GM21447 (cell line): ENCODE measurements around the gene KAT2B.
"Not testable (repeated sequence)": the region's sequence is repeated elsewhere in the genome, so short reads cannot be mapped to it uniquely, and the experiment has no call there.

ENCODE experiments used
- ATAC-seq: cut with Tn5 transposase; IDR thresholded peaks from one replicate; pipeline ENCODE4 v1.9.1; 2021; ENCODE audit not compliant: unreplicated experiment

The KAT2B gene

DNA sequence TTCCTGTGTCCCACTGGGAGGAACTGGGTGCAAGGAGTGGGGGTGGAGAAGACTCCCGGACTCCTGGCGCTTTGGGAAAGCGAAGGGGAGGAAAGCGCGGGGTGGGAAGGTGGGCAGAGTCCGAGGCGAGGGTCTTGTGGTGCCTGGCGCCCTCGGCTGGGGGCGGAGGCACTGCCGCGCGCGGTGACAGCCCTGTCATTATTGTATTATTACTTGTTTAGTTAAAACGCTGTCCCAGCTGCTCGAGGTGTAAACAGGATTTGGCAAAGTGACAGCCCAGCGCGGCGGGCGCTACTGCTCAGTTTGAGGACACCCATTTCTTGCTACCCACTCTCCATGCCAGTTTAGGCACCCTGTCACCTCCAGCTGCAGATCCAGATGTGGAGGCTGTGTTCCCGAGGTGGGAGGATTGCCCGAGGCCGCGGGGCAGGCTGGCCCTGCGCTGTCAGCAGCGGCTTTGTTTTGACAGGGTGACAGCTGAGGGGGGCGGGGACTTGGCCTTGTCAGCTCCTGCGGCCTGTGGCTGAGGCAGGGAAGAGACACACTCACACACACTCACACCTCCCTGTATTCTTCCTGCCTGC is 1.0 kb downstream of the KAT2B start:
- ATAC-seq = peak; percentile 51

DNA sequence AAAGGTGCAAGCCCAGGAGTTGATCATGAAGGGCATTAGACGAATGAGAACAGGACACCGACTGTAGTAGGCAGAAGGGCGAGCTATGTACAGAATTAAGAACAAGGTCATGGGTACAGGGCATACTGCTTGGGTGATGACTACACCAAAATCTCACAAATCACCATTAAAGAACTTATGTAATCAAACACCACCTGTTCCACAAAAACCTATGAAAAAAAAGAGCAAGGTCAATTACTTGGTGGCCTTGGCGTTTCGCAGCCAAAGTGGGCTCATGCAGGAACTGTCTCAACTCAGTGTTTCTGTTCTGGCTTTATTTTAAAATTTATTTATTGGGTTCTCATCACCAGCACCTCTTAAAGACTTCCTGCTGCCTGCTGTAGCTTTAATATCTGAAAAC is 2.1 kb downstream of the KAT2B start:
- ATAC-seq = no peak

DNA sequence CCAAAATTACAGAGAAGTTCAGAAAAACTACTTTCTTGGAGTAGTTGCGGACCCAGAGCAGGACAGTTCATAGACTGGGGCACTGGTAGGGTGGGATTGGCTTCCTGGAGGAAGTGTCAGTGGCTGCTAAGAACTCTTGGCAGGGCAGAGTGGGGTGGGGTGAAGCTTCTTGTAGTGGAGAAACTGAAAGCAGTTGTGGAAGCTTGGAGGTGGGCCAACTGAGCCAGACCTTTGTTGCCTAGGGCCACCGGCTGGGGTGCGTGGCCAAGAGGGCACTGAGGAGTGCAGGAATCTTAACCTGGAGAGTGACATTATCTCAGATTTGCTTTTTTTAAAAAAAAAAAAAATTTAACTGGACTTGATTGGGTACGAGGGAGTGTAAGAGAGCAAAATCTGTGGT is 3.1 kb downstream of the KAT2B start:
- ATAC-seq = peak; percentile 32

DNA sequence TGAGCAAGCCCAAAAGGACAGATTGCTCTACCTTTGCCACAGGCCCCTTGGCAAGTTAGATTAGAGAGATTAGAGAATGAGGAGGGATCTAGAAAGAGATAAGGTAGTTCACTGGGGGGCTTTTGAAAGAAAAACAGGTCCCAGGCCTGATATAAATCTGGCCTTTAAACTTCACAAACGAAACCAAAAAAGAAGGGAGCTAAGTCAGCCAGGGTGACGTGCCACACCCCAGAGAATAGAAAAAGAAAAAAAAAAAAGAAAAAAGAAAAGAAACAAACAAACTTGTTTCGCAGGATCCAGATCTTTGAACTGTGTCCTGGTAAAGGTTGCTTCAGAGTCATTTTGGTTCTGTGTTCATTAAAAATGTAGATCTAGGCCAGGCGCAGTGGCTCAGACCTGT is 3.6 kb downstream of the KAT2B start:
- ATAC-seq = no peak

DNA sequence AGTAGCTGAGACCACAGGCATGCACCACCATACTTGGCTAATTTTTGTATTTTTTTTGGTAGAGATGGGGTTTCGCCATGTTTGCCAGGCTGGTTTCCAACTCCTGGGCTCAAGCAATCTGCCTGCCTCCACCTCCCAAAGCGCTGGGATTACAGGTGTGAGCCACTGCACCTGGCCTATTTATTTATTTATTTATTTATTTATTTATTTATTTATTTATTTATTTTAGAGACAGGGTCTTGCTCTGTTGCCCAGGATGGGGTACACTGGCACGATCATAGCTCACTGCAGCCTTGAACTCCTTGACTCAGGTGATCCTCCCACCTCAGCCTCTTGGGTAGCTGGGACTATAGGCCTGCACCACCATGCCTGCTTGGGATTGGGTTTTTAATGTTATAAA is 4.9 kb downstream of the KAT2B start:
- not testable (repeated sequence) for ATAC-seq

DNA sequence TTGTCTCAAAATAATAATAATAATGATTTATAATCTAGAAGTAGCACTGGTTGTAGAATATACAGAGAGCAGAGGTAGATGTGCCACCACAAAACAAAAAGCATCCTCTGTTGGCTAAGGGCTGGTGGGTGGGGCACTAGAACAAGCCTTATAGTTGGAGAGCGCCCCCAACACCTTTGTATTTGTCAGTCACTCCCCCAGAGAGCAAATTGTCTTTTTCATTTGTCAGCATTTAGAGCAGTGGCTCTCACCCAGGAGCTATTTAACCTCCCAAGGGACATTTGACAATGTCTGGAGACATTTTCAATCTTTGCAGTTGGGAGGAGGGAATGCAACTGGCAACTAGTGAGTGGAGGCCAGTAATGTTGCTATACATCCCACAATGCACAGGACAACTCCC is 6.3 kb downstream of the KAT2B start:
- no peak for ATAC-seq

DNA sequence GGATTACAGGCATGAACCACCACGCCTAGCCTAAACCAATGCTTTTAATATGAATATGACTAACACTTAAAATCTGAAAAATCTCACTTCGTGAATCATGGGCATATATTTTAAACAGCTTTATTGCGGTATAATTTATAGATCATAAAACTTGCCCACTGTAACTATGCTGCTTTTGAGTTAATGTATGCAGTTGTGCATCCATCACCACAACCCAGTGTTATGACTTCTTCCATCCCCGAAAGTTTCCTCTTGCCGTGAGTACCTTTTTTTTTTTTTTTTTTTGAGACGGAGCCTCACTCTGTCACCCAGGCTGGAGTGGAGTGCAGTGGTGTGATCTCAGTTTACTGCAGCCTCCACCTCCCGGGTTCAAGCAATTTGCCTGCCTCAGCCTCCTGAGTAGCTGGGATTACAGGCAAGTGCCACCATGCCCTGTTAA is 7.1 kb downstream of the KAT2B start:
- ATAC-seq = no peak

DNA sequence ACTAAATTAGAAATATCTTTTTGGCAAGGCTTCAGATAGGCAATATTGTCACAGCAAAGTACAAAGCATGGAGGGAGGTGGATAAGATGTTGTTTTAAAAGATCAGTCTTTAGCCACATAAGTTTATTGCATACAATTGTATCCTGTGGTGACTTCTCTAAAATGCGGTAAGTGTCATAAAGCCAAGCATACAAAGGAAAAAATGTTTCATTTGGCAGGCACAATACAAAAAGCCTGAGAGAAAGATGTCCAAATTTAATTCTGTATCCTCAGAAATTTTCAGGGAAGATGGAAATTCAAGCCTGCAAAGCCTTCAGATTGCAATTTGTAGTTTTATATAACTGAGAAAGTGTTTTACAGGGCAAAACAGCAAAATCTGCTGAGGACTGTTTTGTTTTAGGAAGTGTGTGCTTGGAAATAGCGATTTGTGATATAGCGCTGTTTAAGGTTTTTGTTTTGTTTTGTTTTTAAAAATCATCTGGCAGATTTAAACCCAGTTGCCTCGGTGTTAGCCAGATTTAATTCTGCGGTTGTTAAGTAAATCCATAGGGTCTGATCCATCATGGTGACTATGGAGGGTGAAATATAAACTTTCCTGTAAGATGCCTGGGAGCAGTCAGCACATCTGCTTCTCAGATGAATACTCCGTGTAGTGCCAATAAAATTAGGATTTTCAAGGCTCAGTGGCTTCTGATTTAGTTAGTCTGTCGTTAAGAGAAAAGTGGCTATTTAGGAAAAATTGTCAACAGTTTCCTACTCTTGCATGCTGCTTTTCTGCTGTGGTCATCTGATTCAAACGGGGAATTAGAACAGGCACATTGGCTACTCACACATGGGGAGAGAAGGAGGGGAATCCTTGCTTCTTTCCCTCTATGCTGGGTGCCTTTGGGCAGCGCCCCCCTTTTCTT is 8.0 kb downstream of the KAT2B start:
- no peak for ATAC-seq

DNA sequence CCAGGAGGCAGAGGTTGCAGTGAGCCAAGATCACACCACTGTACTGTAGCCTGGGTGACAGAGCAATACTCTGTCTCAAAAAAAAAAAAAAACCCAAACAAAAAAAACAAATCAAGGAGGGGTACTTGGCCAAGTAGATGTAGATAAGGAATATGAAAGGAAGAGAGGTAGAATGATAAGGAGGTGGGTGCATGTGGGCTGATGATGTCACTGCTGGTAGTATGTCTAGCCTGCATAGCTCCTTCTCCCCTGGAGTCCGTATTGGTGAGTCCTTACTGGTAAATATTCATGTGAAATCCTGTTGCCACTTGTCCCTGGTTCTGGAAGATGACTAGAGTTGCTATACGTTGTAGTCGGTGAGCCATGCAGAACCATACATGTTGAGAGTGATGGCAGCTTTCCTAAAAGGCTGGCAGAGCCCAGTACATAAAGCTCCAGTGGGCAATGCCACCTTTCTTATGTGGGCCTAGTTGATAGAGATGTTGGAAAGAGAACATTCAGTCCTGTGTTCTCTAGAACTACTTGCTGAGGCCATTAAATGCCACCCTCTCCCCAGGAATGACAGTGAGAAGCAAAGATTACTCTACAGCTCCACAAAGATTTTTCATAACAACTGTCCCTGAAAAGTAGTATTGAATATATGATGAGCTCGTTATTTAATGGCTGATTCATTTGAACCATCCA is 11.0 kb downstream of the KAT2B start:
- ATAC-seq = no peak

DNA sequence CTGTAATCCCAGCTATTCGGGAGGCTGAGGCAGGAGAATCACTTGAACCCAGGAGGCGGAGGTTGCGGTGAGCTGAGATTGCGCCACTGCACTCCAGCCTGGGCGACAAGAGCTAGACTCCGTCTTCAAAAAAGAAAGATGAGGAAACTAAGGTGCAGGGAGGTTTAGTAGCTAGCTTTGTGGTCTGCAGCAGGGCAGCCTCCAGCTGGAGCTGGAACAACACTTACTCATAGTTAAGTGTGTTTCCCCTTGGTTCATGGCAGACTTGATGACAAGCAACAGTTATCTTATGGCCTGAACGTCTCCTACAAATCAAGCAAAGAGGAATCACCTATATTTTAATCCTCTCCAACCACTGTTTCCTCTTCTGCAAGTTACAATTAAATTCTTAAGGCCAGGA is 12.6 kb downstream of the KAT2B start:
- no peak for ATAC-seq

DNA sequence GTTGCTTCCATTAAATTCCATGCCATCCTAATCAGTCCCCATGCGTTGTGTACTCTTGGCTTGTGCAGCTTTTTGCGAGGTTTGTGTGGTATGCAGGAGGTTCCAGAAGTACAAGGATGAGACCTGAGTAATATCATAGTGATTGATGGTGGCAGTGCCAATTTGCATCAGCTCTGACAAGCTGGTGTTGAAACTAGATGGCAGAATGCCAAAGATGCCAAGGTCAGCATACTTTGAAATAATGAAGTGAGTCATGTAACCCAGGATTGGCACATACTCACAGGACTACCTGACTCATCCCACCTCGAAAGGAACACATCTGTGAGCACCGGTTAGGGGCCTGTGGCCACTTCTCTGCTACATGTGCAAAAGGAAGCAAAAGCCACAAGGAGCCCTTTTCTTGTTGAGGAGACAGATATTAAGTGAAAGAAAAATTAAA is 14.3 kb downstream of the KAT2B start:
- ATAC-seq = peak; percentile 90

DNA sequence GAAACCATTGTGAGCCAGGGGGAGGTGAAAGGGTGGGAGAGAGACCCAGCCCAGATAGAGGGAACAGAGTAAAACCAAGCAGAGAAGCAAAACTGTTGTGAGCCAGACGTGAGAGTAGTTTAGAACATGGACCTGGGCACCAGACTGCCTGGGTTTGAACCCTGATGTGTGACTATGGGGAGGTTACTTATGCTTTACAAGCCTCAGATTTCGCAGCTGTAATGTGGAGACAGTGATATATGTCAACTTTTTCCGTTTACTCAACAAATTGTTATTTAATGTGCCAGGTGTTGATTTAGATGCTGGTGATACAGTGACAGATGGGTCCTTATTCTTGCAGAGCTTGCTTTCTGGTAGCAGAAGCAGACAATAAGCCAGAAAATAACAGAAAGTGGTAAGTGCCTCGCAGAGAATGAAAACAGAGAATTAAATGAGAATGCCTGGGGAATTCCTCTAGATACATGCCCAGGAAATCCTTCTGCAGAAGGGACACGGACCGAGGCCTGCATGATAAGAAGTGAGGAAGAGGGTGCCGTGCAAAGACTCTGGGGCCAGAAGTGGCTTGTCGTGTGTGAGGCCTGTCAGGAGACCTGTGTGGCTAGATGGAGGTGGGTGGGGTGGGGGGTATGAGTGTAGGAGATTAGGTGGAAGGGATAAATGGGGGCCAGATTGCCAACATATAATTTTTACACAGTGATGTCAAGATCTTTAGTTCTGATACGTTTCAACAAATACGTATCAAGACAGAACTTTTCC is 15.0 kb downstream of the KAT2B start:
- ATAC-seq = peak; percentile 17

DNA sequence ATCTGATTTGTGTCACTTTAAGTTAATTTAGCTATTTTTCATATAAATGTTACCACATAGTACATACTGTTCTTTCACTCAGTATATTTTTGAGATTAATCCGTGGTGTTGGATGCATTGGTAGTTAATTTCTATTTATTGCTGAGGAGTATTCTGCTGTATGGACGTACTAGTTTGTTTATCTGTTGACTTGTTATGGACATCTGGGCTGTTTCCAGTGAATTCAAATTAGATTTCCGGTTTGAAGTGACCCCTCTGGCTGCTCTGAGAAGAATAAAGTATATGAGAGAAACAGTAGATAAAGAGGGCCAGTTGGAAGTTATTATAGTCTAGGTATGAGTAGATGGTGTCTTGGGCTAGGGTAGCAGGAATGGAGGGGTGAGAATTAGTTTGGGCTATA is 15.6 kb downstream of the KAT2B start:
- ATAC-seq = no peak

DNA sequence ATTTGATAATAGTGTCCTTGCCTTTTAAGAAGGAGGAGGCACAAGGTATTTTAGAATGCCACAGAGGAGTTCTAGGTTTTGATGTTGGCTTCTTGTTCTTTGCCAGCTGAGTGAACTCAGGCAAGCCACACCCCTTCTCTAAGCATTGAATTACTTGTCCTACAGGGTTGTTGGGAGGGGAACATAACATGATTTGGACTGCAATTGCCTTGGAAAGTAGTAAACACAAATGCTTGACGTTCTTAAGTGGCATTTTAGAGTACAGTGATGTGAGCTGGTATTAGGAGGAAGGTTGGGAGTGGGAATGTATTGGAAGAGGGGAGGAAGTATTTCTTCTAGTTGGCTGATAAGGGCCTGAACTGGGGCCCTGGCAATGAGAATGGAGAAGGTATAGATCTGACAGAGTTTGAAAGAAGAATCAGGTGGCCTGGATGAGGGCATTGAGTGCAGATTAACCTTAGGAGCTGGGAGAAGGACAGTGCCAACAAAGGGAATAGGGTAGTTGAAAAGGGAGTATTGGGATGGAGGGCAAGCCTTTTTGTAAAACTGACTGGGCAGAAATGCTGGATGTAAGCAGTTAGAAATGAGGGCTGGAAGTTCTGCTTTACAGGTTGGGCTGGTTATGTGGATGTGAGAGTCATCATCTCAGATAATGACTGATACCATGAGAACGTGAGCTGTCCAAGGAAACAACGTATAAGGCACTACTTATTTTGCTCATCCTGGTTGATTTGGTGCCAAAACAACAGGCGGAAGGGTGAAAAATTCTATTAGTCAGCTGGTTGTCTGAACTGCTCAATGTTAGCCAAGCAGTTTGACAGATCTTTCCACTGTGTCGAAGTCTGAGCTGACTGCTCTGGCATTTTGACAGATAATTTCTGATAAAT is 16.7 kb downstream of the KAT2B start:
- ATAC-seq = no peak

DNA sequence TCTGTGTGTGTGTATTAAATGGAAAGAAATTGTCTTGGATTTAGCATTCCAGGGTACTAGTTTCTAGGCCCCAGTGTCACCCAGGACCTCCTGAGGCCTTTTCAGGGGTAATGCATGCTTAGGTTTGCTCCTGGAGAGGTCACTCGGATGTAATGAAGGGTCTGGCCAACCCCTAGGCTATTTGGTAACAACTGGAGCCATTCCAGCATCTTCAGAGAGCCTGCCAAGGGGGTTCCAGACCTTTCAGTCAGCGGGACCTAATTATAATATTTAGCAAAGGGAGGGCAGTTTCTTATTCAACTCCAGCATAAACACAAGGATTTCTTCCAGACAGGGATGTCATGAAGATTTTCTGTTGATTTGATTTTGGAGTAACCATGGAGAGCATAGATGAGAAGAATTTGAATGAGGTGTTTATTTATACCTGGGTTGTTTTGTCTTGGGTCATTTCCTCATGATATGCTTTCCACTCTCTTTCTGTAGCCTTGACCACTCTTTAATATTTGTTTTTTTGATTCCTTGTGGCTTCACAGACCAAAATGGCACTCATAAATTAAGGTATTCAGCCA is 17.4 kb downstream of the KAT2B start:
- ATAC-seq = no peak

DNA sequence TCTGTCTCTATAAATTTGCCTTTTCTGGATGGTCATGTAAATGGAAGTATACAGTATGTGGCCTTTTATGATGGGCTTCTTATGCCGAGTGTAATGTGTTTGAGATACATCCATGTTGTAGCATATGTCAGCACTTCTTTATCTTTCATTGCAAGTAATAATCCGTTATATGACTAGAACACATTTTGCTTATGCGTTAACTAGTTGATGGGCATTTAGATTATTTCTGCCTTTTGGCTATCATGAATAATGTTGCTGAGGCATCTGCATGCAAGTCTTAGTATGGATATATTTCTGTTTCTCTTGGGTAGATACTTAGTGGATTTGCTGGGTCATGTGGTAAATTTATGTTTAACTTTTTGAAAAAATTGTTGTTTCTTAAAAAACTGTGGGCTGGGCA is 19.7 kb downstream of the KAT2B start:
- ATAC-seq = no peak

DNA sequence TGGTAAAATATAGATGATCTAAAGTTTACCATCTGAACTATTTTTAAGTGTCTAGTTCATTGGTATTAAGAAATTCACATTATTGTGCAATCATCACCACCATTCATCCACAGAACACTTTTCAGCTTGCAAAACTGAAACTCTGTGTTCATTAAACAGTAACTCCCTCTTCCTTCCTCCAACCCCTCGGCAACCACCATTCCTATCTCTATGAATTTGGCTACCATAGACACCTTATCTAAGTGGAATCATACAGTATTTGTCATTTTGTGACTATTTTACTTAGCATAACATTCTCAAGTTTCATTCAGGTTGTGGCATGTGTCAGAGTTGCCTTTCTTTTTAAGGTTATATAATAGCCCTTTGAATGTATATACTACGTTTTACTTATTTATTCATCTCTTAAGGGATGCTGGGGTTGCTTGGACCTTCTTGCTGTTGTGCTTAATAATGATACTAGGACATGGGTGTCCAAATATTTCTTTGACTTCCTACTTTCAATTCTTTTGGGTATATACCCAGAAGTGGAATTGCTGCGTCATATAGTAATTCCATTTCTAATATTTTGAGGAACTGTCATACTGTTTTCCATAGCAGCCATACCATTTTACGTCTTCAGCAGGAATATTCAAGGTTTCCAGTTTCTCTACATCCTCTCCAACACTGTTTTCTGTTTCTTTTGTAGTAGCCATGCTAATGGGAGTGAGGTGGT is 20.9 kb downstream of the KAT2B start:
- ATAC-seq = peak; percentile 77

DNA sequence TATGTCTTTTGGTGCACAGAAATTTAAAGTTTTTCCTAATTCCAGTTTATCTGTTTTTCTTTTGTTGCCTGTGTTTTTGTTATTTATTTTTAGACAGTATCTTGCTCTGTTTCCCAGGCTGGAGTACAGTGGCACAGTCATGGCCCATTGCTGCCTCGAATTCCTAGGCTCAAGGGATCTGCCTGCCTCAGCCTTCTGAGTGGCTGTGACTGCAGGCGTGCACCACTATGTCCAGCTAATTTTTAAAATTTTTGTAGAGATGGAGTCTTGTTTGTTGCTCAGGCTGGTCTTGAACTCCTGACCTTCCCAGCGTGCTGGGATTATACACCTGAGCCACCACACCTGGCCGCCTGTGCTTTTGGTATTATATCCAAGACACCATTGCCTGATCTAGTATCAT is 22.8 kb downstream of the KAT2B start:
- no peak for ATAC-seq

DNA sequence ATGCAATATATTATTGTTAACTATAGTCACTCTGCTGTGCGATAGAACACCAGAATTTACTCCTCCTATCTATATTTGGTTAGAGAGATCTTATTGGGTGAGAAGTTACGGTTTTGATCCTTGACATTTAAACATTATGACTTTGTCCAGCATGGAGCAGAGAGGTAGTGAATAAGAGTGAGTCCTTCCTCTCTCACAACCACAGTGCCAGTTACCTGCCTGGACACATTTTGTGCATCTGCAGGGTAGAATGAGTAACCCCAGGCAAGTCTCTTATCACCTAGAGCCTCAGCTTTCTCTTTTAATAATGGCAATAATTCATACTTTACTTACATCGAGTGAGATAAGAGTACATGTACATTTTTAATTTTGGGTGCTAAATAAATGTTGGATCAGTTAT is 24.1 kb downstream of the KAT2B start:
- ATAC-seq = no peak
